ENCODE results near the gene ARHGEF25. TPM values are rescaled to one million over a fixed set of nuclear protein-coding genes. Genes with fewer than 3 reads are reported as not detected.

The ARHGEF25 gene
- total and polyA plus RNA-seq, 2 of the 13 experiments (the other 11 are each of a cell fraction or from before 2014, with no cell fraction given): 11.5 to 12.5 TPM

GRCh38 chr12:57575771-57576612 is 35.2 kb upstream of the ARHGEF25 start (continued):
- TF ChIP-seq ZNF275 (CRISPR knock-in tag; IDR thresholded peaks at IDR 0.05; ENCODE audit: borderline replicate concordance): no peak
- peak; percentile 35 to 48; a peak in 1 of 4 replicates for TF ChIP-seq HMGXB4 (CRISPR knock-in tag; IDR thresholded peaks at IDR 0.05; ENCODE audit: borderline replicate concordance in 1 of 2, low read depth in 1 of 2)
- 0 out of 2 replicates have a peak, but pooled peaks have one; percentile 43 for TF ChIP-seq ZNF142 (CRISPR knock-in tag; IDR thresholded peaks at IDR 0.05)
- TF ChIP-seq SMARCE1 (IDR thresholded peaks at IDR 0.05; ENCODE audit: borderline replicate concordance): no peak
- peak; percentile 89 for TF ChIP-seq ZFY (CRISPR knock-in tag; IDR thresholded peaks at IDR 0.05)
- no peak for TF ChIP-seq BHLHE40 (IDR thresholded peaks at IDR 0.05; ENCODE audit: low read length)
- no peak for TF ChIP-seq GPN1 (CRISPR knock-in tag; IDR thresholded peaks at IDR 0.05; ENCODE audit: borderline replicate concordance)
- no peak; the same call in 1 of the 2 replicates for TF ChIP-seq MXD4 (CRISPR knock-in tag; IDR thresholded peaks at IDR 0.05)
- no peak for TF ChIP-seq TCF7 (IDR thresholded peaks at IDR 0.05; ENCODE audit: low read depth)
- TF ChIP-seq ZNF543 (CRISPR knock-in tag; IDR thresholded peaks at IDR 0.05): no peak
- no peak for TF ChIP-seq NFIC (IDR thresholded peaks at IDR 0.05; ENCODE audit: low read length)
- TF ChIP-seq NCOR1 (IDR thresholded peaks at IDR 0.05; ENCODE audit: borderline replicate concordance, low read length): no peak
- TF ChIP-seq ZNF740 (CRISPR knock-in tag; IDR thresholded peaks at IDR 0.05): no peak
- TF ChIP-seq KDM1A (CRISPR knock-in tag; IDR thresholded peaks at IDR 0.05): peak; percentile 69; the same call in 1 of the 2 replicates
- TF ChIP-seq ARID2 (CRISPR knock-in tag; IDR thresholded peaks at IDR 0.05; ENCODE audit: borderline replicate concordance): no peak
- TF ChIP-seq PRPF4 (IDR thresholded peaks at IDR 0.05; ENCODE audit: low read depth, low read length, poor library complexity, severe bottlenecking): no peak
- peak; percentile 68 for TF ChIP-seq ESRRA (CRISPR knock-in tag; IDR thresholded peaks at IDR 0.05; ENCODE audit: low read depth)
- no peak for TF ChIP-seq ZNF761 (CRISPR knock-in tag; conservative IDR thresholded peaks at IDR 0.05)
- TF ChIP-seq PHB2 (IDR thresholded peaks at IDR 0.05; ENCODE audit: partially characterized antibody): no peak
- TF ChIP-seq KDM5B (CRISPR knock-in tag; IDR thresholded peaks at IDR 0.05; ENCODE audit: borderline replicate concordance): peak; percentile 57; the same call in 1 of the 2 replicates
